ENCODE measurements around the gene NIM1K. TPM values are rescaled to one million over a fixed set of nuclear protein-coding genes. Genes with fewer than 3 reads are reported as not detected.
"Not testable (repeated sequence)": the region's sequence is repeated elsewhere in the genome, so short reads cannot be mapped to it uniquely, and the experiment has no call there.

The NIM1K gene
- total RNA-seq, 1 donor, result 0.43 TPM

DNA sequence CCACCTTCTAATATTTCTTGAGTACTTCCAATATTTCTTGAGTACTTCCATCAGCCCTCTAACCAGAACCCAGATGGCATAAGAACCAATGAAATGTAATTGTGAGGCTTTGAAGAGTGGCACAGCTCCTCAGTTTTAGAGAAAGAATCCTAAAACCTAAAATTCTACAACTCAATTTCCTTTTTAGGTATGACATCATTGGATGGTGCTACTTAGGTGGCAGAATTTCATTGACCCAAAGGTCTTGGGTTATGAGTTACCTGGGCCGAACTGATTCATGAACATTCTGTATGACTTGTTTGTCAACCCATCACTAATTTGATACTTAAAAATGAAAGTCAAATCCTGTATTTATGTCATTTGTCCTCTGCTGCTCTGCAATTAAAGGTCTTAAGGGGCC lies 108.1 kb downstream of the NIM1K start:
- TF ChIP-seq, protein P1, sequence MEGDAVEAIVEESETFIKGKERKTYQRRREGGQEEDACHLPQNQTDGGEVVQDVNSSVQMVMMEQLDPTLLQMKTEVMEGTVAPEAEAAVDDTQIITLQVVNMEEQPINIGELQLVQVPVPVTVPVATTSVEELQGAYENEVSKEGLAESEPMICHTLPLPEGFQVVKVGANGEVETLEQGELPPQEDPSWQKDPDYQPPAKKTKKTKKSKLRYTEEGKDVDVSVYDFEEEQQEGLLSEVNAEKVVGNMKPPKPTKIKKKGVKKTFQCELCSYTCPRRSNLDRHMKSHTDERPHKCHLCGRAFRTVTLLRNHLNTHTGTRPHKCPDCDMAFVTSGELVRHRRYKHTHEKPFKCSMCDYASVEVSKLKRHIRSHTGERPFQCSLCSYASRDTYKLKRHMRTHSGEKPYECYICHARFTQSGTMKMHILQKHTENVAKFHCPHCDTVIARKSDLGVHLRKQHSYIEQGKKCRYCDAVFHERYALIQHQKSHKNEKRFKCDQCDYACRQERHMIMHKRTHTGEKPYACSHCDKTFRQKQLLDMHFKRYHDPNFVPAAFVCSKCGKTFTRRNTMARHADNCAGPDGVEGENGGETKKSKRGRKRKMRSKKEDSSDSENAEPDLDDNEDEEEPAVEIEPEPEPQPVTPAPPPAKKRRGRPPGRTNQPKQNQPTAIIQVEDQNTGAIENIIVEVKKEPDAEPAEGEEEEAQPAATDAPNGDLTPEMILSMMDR (IDR thresholded peaks at IDR 0.05; ENCODE audit: insufficient read depth, low read depth, low read length), result no peak
- H3K4me3 ChIP-seq (ENCODE audit: low read depth, low read length), result no peak overlapping the region
- DNase-seq (ENCODE audit: low read depth), result no peak

DNA sequence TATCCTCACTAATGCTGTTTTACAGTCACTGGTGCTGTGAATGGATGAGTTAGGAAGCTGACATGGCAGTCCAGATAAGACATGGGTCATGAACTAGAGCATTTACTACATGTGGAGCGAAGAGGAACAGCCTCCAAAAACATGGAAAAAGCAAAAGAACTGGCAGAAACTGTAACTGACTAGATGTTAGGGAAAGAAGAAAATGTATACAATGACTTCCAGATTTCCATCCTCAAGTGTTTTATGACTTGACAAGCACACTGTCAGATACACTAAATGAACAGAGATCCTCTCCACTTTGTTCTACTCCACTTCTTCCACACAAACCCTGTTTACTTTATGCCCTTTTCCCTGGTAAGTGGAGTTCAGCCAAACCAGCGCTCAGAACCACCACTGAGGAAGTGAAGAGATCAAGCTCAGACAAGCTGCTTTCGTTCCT lies 109.6 kb downstream of the NIM1K start:
- TF ChIP-seq, protein P1 (IDR thresholded peaks at IDR 0.05; ENCODE audit: insufficient read depth, low read depth, low read length), result no peak
- H3K4me3 ChIP-seq (ENCODE audit: low read depth, low read length), result no peak overlapping the region
- DNase-seq (ENCODE audit: low read depth), result peak; percentile 50

DNA sequence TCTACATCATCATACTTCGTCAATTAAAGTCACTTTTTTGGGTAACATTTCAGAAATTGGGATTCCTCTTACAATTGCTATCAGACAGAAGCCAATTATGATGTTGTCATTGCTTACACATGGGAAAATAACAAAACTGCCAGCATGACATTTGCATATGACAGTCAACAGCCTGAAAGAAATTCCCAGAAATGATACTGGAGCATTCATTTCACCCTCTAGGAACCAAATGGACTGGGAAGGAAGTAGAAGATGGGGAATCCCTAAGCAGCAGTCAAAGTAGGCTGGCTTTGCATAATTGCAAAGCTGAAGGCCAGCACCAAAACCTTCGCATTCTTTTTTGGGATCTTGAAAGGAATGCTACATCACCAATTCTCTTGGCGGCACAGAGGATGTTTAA lies 110.5 kb downstream of the NIM1K start:
- DNase-seq (ENCODE audit: low read depth), result no peak
- TF ChIP-seq, protein P1 (IDR thresholded peaks at IDR 0.05; ENCODE audit: insufficient read depth, low read depth, low read length), result no peak
- no peak overlapping the region for H3K4me3 ChIP-seq (ENCODE audit: low read depth, low read length)

DNA sequence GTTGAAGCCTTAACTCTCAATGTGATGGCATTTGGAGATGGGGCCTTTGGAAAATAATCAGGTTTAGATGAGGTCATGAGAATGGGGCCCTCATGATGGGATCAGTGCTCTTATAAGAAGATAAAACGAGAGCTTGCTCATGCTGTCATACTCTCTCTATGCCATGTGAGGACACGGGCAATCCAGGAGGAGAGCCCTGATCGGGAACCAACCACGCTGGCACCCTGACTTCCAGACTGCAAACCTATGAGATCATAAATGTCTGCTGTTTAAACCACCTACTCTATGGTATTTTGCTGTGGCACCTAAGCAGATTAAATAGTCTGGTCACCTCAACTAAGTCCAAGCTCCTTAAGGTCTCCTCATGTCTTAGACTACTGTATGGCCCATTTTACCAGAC lies 111.2 kb downstream of the NIM1K start:
- no peak for DNase-seq (ENCODE audit: low read depth)

DNA sequence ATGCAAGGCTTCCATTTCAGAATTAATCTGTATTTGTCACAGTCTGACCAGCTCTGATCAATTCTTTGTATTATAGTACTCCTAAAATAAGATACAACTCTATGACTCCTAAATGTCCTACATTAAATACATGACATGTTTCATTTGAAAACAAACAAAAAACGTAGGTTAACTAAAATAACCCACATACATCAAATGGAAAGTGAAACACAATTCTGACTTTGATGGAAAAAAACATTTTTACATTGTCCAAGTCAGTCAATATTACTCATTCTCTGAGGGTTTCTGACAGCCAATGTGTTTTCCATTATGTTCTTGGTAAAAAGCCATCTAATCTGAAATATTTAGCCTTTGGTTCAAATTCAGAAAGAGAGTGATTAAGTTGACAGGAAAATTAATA lies 112.5 kb downstream of the NIM1K start:
- TF ChIP-seq, protein P1 (IDR thresholded peaks at IDR 0.05; ENCODE audit: insufficient read depth, low read depth, low read length), result no peak
- DNase-seq (ENCODE audit: low read depth), result peak; percentile 24
- no peak overlapping the region for H3K4me3 ChIP-seq (ENCODE audit: low read depth, low read length)

More for the DNA sequence above, 111.2 kb downstream of the NIM1K start:
- no peak overlapping the region for H3K4me3 ChIP-seq (ENCODE audit: low read depth, low read length)
- TF ChIP-seq, protein P1 (IDR thresholded peaks at IDR 0.05; ENCODE audit: insufficient read depth, low read depth, low read length), result no peak

DNA sequence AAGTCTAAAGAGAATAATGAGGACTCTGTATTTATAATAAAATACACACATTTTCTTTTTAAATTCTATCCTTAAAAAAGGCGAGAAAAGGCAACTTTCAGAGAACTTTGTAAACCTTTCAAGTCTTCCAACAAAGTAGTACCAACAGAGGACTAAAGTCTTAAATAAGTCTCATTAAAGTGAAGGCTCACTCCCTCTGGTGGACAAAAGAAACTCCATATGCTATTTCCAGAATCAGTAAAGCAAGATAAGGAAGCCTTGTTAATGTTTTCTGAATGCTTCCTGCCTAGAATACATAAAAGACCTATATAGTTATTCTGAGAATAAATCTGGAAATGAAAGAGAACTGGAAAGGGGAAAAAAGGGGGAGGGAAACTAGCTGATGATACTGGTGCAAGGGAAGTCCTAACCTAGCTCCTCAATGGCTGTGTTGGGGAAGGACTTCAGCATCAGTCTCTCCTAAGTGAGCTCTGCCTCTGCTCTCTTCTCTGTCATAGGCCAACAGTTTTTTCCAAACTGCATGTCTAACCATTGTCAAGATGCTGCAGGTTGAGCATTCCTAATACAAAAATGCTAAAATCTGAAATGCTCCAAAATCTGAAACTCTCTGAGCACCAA lies 114.0 kb downstream of the NIM1K start:
- peak; percentile 83 for DNase-seq (ENCODE audit: low read depth)
- H3K4me3 ChIP-seq (ENCODE audit: low read depth, low read length), result no peak overlapping the region
- TF ChIP-seq, protein P1 (IDR thresholded peaks at IDR 0.05; ENCODE audit: insufficient read depth, low read depth, low read length), result peak; percentile 79

DNA sequence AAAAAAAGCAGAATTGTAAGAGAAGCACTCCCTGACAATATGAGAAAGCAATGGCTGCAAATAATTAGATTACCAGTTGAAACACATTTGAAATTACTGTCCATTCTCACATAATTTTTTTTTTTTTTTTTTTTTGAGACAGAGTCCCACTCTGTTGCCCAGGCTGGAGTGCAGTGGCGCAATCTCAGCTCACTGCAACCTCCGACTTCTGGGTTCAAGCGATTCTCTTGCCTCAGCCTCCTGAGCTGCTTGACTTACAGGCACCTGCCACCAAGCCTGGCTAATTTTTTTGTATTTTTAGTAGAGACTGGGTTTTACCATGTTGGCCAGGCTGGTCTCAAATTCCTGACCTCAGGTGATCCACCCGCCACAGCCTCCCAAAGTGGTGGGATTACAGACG lies 114.9 kb downstream of the NIM1K start:
- not testable (repeated sequence) for H3K4me3 ChIP-seq (ENCODE audit: low read depth, low read length); DNase-seq (ENCODE audit: low read depth)
